Measurements from ENCODE around the gene POLD4.
A peak's percentile ranks its signal among the peaks of the same experiment; 100 is the strongest.

Gene POLD4

GRCh38 chr11:67371189-67371910, 18.0 kb upstream of the POLD4 start:
- no peak for DNase-seq (ENCODE audit: low read depth, low spot score)

- DNase-seq (ENCODE audit: low read depth, low spot score): no peak
Measured at GRCh38 chr11:67370351-67371076, 17.2 kb upstream of the POLD4 start.

GRCh38 chr11:67369801-67370284, 16.5 kb upstream of the POLD4 start:
- no peak for DNase-seq (ENCODE audit: low read depth, low spot score)

GRCh38 chr11:67369275-67369674, 15.9 kb upstream of the POLD4 start:
- DNase-seq (ENCODE audit: low read depth, low spot score): no peak

- DNase-seq (ENCODE audit: low read depth, low spot score): no peak
Measured at GRCh38 chr11:67368621-67369020, 15.3 kb upstream of the POLD4 start.

GRCh38 chr11:67367761-67368227, 14.4 kb upstream of the POLD4 start:
- no peak for DNase-seq (ENCODE audit: low read depth, low spot score)

- DNase-seq (ENCODE audit: low read depth, low spot score): no peak
Measured at GRCh38 chr11:67366961-67367760, 13.8 kb upstream of the POLD4 start.

- DNase-seq (ENCODE audit: low read depth, low spot score): no peak
Measured at GRCh38 chr11:67366546-67366945, 13.2 kb upstream of the POLD4 start.

GRCh38 chr11:67365736-67366444, 12.5 kb upstream of the POLD4 start:
- no peak for DNase-seq (ENCODE audit: low read depth, low spot score)

- DNase-seq (ENCODE audit: low read depth, low spot score): no peak
Measured at GRCh38 chr11:67364783-67365722, 11.7 kb upstream of the POLD4 start.

- DNase-seq (ENCODE audit: low read depth, low spot score): no peak
Measured at GRCh38 chr11:67364169-67364568, 10.8 kb upstream of the POLD4 start.

GRCh38 chr11:67357831-67358670, 4.7 kb upstream of the POLD4 start:
- DNase-seq (ENCODE audit: low read depth, low spot score): no peak

GRCh38 chr11:67356864-67357561, 3.7 kb upstream of the POLD4 start:
- peak; percentile 55 for DNase-seq (ENCODE audit: low read depth, low spot score)

GRCh38 chr11:67356387-67356863, 3.1 kb upstream of the POLD4 start:
- DNase-seq (ENCODE audit: low read depth, low spot score): no peak

- DNase-seq (ENCODE audit: low read depth, low spot score): no peak
Measured at GRCh38 chr11:67355794-67356386, 2.5 kb upstream of the POLD4 start.

- no peak for DNase-seq (ENCODE audit: low read depth, low spot score)
Measured at GRCh38 chr11:67355023-67355793, 1.9 kb upstream of the POLD4 start.
